MM.1S (cell line): ENCODE data around the gene RFX6.

Experiments
- EZH2 ChIP-seq: fragments of 300-600 bp; sonication (generic); optimal IDR thresholded peaks from 2 replicates; pipeline ENCODE3; 2017; ENCODE audit warnings: low read depth, mild to moderate bottlenecking, antibody characterized with exemption, low read length, mixed read lengths
- TF ChIP-seq, protein P1 (sequence below): fragments of 300-600 bp; sonication (generic); IDR thresholded peaks from 2 replicates; pipeline ENCODE4 v1.5.1; 2016; ENCODE audit warnings: antibody characterized with exemption, low read length, mixed read lengths

DNA sequence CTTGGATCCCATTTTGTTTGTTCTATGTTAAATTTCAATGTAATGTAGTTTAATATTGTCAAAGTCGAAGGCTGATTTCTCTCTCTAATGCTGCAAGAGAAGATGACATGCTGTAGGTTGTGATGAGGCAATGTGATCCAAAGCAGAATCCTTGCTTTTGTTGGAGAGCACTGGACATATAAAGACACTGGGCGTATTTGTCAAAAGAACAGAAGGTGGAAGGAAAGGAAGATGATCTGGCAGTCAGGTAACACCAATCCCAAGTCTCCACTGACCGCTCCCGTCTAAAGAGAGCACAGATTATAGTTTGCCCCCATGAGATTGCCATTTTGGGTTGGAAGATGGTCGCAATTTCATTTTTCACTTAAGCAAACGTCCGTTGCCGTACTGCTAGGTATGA is 935 bp upstream of the RFX6 start:
- TF ChIP-seq, protein P1, sequence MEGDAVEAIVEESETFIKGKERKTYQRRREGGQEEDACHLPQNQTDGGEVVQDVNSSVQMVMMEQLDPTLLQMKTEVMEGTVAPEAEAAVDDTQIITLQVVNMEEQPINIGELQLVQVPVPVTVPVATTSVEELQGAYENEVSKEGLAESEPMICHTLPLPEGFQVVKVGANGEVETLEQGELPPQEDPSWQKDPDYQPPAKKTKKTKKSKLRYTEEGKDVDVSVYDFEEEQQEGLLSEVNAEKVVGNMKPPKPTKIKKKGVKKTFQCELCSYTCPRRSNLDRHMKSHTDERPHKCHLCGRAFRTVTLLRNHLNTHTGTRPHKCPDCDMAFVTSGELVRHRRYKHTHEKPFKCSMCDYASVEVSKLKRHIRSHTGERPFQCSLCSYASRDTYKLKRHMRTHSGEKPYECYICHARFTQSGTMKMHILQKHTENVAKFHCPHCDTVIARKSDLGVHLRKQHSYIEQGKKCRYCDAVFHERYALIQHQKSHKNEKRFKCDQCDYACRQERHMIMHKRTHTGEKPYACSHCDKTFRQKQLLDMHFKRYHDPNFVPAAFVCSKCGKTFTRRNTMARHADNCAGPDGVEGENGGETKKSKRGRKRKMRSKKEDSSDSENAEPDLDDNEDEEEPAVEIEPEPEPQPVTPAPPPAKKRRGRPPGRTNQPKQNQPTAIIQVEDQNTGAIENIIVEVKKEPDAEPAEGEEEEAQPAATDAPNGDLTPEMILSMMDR, result no peak
- no peak for TF ChIP-seq EZH2
